Measurements from ENCODE around the gene STIMATE. TPM values are rescaled to one million over a fixed set of nuclear protein-coding genes. Genes with fewer than 3 reads are reported as not detected.

Gene STIMATE
- total and polyA plus RNA-seq, 2 experiments from 2014 or later: 11.2 to 23.6 TPM

- H3K9me2 ChIP-seq (ENCODE audit: insufficient read depth): no peaks in the 10 kb centered on the region
- peaks cover 11% of the 10 kb centered on the region for H3F3A ChIP-seq (replicated peaks; ENCODE audit: low read depth)
- DNase-seq (ENCODE audit: low spot score) (no peak), ATAC-seq (no peak)
- Mint-ChIP-seq H3K36me3 (ENCODE audit: low read depth) (peaks cover 5% of the 10 kb centered on the region; the same call in 1 of the 3 replicates), H3K27ac (no peak overlapping the region), H3K4me3 (no peak overlapping the region), H3K4me1 (peaks cover 15% of the 10 kb centered on the region), H3K27me3 (ENCODE audit: insufficient read depth, low read depth, poor library complexity) (no peaks in the 10 kb centered on the region), H3K9me3 (no peaks in the 10 kb centered on the region; the same call in 2 of the 3 replicates)
- H3K79me2 ChIP-seq (replicated peaks; ENCODE audit: insufficient read depth): peaks cover 48% of the 10 kb centered on the region
- 0 out of 2 replicates have a peak, but pooled peaks cover 6% of the 10 kb centered on the region for H3K27me3 ChIP-seq (ENCODE audit: insufficient read depth)
- no peak overlapping the region for H2AFZ ChIP-seq
- no peak overlapping the region for H3K27ac ChIP-seq (ENCODE audit: low read depth)
- H4K20me1 ChIP-seq (replicated peaks; ENCODE audit: insufficient read depth): peaks cover 15% of the 10 kb centered on the region
- H3K36me3 ChIP-seq (ENCODE audit: insufficient read depth): no peaks in the 10 kb centered on the region; the same call in 1 of the 2 replicates
- no peak overlapping the region for H3K4me2 ChIP-seq
- H3K4me1 ChIP-seq (ENCODE audit: insufficient read depth): peaks cover 8% of the 10 kb centered on the region
- TF ChIP-seq ZNF331 (CRISPR knock-in tag; IDR thresholded peaks at IDR 0.05; ENCODE audit: low read depth): no peak
- no peak for TF ChIP-seq POLR2AphosphoS5 (IDR thresholded peaks at IDR 0.05; ENCODE audit: low read depth)
- TF ChIP-seq EZH2phosphoT487 (IDR thresholded peaks at IDR 0.05; ENCODE audit: unreplicated experiment): no peak
- no peak for TF ChIP-seq ETS1 (IDR thresholded peaks at IDR 0.05)
- no peak for TF ChIP-seq ZNF462 (CRISPR knock-in tag; IDR thresholded peaks at IDR 0.05)
- no peak for TF ChIP-seq EZH2 (IDR thresholded peaks at IDR 0.05; ENCODE audit: low read depth, unreplicated experiment)
- no peak for TF ChIP-seq ZNF114 (CRISPR knock-in tag; IDR thresholded peaks at IDR 0.05)
- TF ChIP-seq CREB1 (CRISPR knock-in tag; IDR thresholded peaks at IDR 0.05; ENCODE audit: low read depth): no peak
- TF ChIP-seq CTCF (conservative IDR thresholded peaks at IDR 0.05; ENCODE audit: low read depth in 2 of 2): no peak
- TF ChIP-seq JUNB (IDR thresholded peaks at IDR 0.05; ENCODE audit: unreplicated experiment): no peak
- no peak for TF ChIP-seq NANOG (IDR thresholded peaks at IDR 0.05; ENCODE audit: borderline replicate concordance)
- TF ChIP-seq REST (IDR thresholded peaks at IDR 0.05; ENCODE audit: unreplicated experiment): no peak
- no peak for TF ChIP-seq STAT1 (IDR thresholded peaks at IDR 0.05; ENCODE audit: unreplicated experiment)
- H3K4me3 ChIP-seq: no peak overlapping the region
These were observed 2.6 kb downstream of the STIMATE start for GRCh38 chr3:52894756-52895155.

Data from GM23338 (cell line).